GM18499 (cell line): ENCODE measurements around the gene FAM120A.
"Not testable (repeated sequence)": the region's sequence is repeated elsewhere in the genome, so short reads cannot be mapped to it uniquely, and the experiment has no call there.

Experiments used
- ATAC-seq: cut with Tn5 transposase; IDR thresholded peaks from one replicate; pipeline ENCODE4 v1.9.1; 2021; ENCODE audit warnings: moderate number of reproducible peaks; ENCODE audit not compliant: insufficient read depth, unreplicated experiment

FAM120A gene, protein sequence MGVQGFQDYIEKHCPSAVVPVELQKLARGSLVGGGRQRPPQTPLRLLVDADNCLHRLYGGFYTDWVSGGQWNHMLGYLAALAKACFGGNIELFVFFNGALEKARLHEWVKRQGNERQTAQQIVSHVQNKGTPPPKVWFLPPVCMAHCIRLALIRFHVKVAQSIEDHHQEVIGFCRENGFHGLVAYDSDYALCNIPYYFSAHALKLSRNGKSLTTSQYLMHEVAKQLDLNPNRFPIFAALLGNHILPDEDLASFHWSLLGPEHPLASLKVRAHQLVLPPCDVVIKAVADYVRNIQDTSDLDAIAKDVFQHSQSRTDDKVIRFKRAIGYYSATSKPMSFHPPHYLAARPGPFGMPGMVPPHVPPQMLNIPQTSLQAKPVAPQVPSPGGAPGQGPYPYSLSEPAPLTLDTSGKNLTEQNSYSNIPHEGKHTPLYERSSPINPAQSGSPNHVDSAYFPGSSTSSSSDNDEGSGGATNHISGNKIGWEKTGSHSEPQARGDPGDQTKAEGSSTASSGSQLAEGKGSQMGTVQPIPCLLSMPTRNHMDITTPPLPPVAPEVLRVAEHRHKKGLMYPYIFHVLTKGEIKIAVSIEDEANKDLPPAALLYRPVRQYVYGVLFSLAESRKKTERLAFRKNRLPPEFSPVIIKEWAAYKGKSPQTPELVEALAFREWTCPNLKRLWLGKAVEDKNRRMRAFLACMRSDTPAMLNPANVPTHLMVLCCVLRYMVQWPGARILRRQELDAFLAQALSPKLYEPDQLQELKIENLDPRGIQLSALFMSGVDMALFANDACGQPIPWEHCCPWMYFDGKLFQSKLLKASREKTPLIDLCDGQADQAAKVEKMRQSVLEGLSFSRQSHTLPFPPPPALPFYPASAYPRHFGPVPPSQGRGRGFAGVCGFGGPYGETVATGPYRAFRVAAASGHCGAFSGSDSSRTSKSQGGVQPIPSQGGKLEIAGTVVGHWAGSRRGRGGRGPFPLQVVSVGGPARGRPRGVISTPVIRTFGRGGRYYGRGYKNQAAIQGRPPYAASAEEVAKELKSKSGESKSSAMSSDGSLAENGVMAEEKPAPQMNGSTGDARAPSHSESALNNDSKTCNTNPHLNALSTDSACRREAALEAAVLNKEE

DNA sequence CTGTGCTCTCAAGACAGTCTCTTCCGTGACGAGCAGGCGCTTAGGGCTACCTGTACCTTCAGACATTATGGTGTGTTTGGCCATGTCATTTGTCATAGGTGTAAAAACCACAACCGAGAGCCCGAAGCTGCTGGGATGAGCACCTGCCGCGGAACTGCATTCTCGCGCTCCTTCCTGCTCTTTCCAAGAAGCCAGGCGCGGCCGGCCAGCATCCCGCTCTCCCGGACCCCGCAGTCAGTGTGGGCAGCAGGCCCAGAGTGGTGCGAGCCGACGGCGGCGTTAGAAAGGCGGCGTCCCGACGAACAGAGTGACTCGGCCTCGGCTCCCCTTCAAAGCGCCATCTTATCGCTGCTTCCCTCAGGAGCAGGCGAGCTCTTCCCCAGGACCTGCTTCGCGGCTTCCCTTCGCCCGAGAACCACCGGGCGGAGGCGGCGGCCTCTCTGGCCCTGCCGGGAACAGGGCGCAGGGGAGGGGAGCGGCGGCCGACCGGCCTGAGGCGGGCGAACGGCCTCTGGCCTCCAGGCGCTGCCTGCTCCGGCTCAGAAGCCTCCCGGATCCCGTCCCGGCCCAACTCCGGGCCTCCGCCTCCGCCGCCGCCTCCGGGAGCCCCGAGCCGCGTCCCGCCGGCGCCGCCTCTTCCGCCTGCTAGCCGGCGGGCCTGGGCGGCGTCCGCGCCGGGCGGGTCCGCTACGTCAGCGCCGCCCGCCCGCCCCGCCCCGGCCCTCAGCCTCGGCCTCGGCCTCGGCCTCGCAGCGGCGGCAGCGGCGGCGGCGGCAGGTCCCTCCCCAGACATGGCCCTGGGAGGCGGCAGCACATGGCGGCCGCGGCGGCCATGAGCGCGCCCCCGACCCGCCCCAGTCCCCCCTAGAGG is at the start of gene FAM120A:
FAM120A (plus strand) TSS at position 741 of the 871 bp plus-strand sequence. CDS start 231 bp downstream, outside the sequence.
- ATAC-seq, result no peak

DNA sequence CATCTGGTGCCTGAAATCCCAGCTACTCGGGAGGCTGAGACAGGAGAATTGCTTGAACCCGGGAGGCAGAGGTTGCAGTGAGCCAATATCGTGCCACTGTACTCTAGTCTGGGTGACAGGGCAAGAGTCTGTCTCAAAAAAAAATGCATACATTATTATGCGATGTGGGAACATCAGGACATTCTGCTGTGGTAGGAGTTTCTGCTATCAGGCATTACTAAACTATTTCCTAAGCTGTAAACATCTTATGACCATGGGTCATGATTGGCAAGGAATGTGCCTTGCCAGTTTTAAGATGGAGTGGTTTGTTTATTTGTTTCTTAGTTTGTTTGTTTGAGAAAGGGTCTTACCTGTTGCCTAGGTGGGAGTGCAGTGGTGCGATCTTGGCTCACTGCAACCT is 45.1 kb upstream of the FAM120A start:
- ATAC-seq, result no peak

DNA sequence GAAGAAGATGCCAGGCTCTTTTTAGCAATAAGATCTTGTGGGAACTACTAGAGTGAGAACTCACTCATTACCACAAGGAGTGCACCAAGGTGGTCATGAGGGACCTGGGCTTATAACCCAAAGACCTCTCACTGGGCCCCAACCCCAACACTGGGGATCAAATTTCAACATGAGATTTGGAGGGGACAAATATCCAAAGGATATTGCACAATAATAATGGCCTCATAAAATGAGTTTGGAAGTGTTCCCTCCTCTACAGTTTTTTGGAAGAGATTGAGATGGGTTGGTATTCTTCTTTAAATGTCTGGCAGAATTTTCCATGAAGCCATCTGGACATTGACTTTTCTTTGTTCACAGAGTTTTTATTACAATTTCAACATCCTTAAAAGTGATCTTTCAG is 38.0 kb upstream of the FAM120A start:
- ATAC-seq, result no peak

DNA sequence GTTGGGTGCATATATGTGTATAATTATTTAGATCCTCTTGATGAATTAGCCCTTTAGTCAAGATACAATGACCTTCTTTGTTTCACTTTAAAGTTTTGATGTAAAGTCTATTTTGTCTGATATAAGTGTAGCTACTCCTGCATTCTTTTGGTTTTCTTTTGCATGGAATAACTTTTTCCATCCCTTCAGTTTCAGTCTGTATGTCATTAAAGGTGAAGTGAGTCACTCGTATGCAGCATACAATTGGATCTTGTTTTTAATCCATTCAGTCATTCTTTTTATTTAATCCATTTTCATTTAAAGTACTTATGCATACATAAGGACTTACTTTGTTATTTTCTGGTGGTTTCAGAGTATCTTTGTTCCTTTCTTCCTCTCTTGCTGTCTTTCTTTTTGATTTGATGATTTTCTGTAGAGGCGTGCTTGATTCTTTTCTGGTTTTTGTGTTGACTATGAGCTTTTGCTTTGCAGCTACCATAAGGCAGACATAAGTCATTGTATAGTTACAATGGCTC is 36.3 kb upstream of the FAM120A start:
- ATAC-seq, result no peak

DNA sequence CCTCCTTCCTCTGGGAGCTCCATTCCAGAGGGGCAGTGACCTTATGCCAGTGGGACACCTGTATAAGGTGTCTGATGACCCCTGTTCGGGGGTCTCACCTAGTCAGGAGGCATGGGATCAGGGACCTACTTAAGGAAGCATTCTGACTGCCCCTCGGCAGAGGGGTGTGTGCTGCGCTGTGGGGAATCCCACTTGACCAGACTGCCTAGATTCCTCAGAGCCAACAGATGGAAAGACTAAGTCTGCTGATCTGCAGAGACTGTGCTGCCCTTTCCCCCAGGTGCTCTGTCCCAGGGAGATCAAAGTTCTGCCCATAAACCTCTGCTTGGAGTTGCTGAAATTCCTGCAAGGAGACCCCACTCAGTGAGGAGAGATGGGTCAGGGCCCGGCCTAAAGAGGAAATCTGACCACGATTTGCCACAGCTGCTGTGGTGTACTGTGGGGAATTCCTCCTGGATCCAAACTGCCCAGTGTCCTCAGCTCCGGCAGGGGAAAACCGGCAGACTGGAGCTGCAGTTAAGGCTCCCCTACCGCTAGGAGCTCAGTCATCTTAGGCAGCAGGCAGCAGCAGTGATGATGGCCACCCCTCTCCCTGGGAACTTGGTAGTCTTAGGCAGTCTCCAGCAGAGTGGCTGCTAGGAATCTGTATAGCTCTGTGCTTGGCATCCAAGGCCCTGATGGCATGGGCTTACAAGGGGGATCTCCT is 34.8 kb upstream of the FAM120A start:
- ATAC-seq, result no peak

DNA sequence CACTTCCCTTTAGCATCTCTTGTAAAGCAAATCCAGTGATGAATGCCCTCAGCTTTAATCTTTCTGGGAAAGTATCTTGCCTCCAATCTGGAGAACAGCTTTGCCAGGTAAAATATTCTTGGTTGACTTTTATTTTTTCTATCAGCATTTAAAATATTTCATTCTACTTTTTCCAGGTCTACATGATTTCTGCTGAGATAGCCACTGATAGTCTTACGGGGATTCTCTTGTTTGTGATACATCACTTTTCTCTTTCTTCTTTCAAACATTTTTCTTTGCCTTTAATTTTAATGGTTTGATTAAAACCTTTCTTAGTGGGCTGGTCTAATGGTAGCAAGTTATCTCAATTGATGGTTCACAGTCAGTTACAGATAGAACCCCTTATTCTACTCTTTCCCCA is 33.9 kb upstream of the FAM120A start:
- no peak for ATAC-seq

DNA sequence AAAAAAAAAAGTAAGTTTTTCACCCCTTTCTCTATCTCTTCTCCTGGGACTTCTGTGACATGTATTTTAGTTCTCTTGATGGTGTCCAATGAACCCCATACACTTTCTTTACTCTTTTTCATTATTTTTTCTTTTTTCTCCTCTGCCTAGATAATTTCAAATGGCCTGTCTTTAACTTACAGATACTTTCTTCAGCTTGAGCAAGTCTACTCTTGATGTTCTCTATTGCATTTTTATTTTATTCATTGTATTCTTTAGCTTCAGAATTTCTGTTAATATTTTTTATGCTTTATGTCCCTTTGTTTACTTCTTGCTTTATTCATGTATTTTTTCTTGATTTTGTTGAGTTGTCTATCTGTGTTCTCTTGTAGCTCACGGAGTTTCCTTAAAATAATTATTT is 32.5 kb upstream of the FAM120A start:
- no peak for ATAC-seq

DNA sequence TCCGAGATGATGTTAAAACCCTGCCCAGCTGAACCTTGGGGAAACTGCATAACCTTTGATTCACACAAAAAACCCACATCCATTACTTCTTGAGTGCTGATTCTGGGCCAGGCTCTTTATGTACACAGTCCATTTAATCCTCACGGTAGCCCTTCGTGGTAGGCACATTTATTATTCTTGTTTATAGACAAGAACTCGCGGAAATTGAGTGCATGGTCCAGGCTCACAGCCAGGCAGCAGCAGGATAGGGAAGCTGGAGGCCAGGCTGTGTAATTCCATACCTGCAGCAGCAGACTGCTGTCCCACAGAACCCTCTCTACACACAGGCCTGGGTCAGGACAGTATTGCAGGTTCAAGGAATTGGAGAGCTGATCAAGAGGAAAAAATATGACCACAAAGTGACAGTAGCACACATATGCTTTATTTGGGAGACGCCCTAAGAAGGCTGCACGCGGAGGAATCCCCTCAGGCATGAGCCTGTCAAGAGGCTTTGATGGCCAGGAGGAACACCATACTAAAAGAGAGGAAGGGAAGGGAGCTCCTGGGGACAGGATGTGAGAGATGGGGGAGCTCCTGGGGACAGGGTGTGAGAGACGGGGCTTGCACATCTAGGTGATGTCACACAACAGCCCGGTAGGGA is 28.4 kb upstream of the FAM120A start:
- ATAC-seq, result no peak

DNA sequence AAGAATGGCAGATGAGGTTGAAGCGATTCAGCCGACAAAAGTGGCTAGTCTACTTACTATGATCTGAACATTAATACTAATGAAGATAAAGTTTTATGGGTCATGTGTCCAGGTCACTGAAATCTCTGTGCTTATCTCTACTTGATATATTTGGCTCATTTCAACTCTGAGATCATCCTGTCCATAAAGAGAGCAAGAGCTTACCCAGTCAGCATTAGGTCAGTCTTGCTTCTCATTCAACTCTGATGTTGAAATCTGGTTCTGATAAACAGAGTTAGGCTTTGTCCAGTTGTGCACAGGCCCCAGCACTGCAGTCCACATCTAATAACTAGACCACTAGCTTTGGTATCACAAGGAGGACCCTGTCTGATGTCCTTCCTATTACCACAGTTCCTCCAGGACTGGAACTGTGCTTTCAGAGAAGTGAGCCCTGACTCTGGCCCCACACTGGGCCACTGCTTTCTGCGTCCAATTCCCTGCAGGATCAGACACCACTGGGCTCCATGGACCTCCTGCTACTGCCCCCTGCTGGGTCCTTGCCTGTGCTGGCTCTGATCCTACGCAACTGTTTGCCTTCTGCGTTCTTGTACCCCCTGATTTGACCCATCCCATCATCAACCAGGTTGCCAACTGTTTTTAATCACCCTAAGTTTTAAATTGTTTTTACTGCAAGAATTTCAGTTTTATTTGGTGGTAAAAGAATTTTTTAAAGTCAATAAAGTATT is 23.7 kb upstream of the FAM120A start:
- no peak for ATAC-seq

DNA sequence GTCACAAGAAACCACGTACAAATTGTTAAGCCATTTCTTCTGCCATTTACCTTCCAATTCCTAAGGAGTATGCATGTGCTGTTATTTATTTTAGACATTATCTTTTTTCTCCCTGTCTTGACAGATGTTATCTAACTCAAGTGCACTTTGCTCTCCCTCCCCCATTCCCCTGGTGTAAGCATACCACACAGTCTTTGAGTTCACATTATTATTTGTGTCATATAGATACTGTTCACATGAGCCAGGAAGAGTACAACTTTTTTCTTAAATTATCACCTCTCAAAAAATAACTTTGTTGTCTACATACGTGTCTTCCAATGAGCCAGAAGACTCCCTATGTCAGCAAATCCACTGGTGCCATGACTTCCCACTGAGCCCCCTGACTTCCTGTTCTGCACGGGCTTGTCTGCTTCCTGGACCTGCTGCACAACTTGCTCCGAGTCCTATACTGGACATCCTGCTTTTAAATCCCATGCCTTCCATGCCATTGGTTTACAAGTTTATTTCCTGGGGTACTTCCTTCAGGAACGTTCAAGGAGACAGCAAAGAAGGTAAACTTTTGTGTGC is 19.9 kb upstream of the FAM120A start:
- ATAC-seq, result no peak

DNA sequence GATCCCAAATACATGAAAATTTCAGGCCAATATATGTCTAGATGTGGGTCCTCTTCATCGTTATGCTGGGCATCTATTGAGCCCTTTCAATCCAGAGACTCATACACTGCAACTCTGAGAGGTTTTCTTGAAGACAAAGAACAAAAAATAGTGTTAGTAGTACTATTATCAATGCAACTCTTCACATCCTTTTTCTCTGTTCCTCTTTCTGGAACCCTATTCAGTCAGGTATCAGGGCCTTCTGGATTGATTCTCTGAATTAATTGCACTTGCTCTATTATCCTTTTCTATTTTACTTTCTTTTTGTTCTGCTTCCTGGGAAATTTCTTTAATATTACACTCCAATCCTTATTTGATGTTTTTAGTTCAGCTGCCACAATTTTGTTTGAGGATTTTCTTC is 18.5 kb upstream of the FAM120A start:
- ATAC-seq, result no peak

DNA sequence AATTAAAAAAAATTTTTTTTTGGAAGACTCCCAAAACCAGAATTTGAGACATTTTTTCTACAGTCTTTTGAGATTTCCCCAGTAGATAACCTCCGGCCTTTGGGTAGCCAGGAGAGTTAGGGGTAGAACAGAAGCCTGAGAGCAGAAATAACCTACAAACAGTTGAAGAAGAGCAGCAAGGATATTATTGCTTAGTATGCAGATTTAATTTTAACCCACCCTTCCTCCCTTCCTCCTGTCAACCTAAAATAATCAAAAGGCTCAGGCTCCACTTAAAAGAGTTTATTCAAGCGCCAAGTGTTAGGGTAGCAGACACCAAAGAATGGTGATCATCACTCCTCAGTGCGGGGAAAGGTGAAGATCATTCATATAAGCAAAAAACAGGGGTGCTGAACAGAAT is 17.4 kb upstream of the FAM120A start:
- ATAC-seq, result no peak

DNA sequence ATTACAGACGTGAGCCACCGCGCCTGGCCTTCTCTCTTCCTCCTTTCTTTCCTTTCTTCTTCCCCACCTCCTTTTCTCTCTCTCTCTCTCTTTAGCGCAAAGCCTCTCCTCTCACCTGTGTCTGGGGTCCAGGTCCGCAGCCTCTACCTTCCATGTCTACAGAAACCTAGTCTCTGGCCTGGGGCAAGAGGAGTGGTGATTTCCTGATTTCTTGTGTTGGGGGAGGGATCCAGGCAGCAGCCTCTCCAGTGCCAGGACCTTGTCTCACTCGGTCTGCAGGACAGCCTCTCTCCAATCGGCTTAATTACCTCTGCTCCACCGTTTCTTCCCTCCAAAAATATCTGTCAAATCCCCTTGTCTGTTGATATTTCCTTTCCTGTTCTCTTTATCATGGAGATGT is 16.1 kb upstream of the FAM120A start:
- ATAC-seq, result no peak

DNA sequence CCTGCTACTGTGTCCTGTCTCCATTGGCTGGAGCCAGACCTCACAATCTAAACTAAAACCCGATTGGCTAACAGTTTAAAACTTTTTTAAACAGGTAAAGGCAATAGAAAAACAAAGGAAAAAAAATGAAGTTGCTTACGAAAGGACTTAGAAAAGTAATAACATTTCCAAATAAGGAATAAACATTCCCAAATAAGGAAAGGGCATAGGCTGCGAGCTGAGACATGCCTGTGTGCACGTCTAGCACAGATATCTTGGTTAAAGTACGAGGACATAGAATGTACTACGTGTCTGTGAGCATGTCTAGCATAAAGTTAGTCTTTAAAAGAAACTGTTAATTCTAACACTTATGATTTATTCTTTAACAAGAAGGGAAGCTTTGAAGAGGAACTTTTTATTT is 15.3 kb upstream of the FAM120A start:
- no peak for ATAC-seq

DNA sequence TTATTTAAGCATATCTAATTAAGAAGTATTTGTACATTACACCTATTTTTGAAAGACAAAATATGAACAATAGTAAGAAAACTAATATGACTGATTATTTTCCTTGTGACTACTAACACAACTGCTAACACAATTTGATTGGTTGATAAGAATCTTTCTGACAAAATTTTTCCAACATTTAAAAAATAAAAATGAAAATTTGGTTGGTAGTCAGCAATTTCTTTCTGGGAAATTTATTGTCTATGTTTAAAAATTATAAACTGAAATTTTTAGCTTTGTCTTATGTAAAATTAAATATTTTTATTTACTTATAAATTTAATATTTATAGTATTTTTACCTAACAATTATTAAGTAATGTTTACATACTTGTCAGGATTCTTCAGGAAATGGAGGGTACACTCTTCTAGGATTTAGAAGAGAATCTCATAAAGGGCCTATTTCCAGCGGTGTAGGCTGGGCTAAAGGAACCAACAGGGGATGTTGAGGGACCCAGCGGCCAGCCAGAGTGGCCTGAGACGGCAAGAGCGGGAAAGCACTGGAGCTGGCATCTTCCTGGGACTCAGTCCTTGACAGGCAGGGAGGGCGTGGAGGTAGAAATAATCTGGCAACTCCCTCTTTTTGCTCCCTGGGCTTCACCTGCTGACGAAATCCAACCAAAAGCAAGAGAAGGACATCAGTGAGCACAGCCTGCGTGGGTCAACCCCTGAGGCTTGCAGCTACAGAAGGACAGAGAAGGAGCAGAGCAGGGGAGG is 14.7 kb upstream of the FAM120A start:
- no peak for ATAC-seq

DNA sequence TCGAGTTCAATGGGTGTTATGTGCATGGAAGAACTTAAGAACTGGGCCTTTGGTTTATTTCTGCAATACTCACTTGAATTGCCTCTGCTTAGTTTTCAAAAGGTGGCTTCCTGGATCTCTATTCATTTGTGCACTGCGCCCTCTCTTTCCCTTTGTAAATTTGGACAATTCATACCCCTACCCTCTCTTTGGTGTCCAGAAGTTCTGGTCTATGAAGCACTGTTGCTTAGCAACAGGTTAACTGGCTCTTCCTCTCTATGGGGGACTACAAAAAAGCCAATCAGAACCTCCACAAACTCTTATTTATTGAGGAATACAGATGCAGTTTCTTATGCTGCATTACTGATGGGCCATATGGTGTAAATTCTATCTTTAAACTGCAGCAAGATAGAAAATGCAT is 13.5 kb upstream of the FAM120A start:
- ATAC-seq, result no peak

DNA sequence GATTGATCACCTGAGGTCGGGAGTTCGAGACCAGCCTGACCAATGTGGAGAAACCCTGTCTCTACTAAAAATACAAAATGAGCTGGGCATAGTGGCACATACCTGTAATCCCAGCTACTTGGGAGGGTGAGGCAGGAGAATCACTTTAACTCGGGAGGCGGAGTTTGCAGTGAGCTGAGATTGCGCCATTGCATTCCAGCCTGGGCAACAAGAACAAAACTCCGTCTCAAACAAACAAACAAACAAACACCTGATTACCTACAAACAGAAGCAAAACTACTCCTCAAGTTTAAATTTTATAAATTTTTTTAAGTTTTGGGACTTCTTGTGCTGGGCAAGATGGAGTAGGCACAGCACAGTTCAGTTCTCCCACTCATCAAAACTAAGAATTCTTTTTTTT is 12.2 kb upstream of the FAM120A start:
- ATAC-seq, result not testable (repeated sequence)
